HL-60 (cell line): Measurements from ENCODE around the gene USP38.

Experiments
- DNase-seq, 2 experiments: peaks; one replicate each; pipeline ENCODE4 v3.0.0-alpha.2; 2010 to 2020; ENCODE audit warnings: low read depth in 1 of 2, low spot score in 1 of 2
- H3K27ac ChIP-seq: fragments of 250-450 bp; sonication (Bioruptor Pico); replicated peaks from 2 replicates; pipeline ENCODE4 v1.5.1; 2020; ENCODE audit warnings: mild to moderate bottlenecking, moderate library complexity
- H3K27me3 ChIP-seq: fragments of 250-450 bp; sonication (Bioruptor Pico); 2 replicates; pipeline ENCODE4 v1.5.1; 2021; ENCODE audit warnings: mild to moderate bottlenecking, moderate library complexity; ENCODE audit not compliant: insufficient read depth, poor library complexity, severe bottlenecking
- H3K4me3 ChIP-seq: replicated peaks from 2 replicates; pipeline ENCODE4 v1.5.1; 2011; ENCODE audit warnings: mild to moderate bottlenecking, control low read depth, low read length; ENCODE audit not compliant: insufficient read depth
- GABPA ChIP-seq: IDR thresholded peaks from 2 replicates; pipeline ENCODE4 v1.6.1; 2012; ENCODE audit warnings: low read depth
- POLR2AphosphoS5 ChIP-seq: IDR thresholded peaks from 2 replicates; pipeline ENCODE4 v1.6.1; 2012; ENCODE audit warnings: low read depth
- SPI1 ChIP-seq: IDR thresholded peaks from 2 replicates; pipeline ENCODE4 v1.6.1; 2012; ENCODE audit warnings: low read depth, mild to moderate bottlenecking, borderline replicate concordance
- TF ChIP-seq, protein P1 (sequence below): IDR thresholded peaks from 2 replicates; pipeline ENCODE4 v1.6.1; 2012; ENCODE audit warnings: low read depth; ENCODE audit not compliant: insufficient replicate concordance
- TF ChIP-seq, protein P2 (sequence below): IDR thresholded peaks from one replicate; pipeline ENCODE4 v1.5.1; 2011; ENCODE audit warnings: low read length, control low read depth, inconsistent platforms; ENCODE audit not compliant: insufficient read depth

Gene USP38

DNA sequence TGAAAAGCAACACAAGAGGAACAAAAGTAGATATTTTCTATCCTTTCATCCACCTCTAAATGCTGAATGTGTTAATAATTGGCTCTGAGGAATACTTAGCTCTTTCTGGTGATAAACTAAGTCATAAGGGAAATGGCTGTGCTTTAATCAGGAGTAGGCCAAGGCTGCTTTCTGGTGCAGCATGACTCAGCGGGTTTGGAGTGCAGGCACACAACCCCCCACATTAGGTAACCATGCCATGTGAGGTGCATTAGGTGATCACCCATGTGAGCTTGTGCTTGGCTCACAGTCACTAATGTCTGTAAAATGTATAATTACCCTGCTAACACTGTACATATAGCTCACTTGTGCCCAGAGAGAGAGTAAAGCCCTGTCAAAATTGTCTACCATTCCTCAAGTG is 57.2 kb downstream of the USP38 start:
- H3K27ac ChIP-seq, result no peak overlapping the region
- no peak for DNase-seq
- H3K4me3 ChIP-seq, result no peak overlapping the region
- TF ChIP-seq, protein P1, sequence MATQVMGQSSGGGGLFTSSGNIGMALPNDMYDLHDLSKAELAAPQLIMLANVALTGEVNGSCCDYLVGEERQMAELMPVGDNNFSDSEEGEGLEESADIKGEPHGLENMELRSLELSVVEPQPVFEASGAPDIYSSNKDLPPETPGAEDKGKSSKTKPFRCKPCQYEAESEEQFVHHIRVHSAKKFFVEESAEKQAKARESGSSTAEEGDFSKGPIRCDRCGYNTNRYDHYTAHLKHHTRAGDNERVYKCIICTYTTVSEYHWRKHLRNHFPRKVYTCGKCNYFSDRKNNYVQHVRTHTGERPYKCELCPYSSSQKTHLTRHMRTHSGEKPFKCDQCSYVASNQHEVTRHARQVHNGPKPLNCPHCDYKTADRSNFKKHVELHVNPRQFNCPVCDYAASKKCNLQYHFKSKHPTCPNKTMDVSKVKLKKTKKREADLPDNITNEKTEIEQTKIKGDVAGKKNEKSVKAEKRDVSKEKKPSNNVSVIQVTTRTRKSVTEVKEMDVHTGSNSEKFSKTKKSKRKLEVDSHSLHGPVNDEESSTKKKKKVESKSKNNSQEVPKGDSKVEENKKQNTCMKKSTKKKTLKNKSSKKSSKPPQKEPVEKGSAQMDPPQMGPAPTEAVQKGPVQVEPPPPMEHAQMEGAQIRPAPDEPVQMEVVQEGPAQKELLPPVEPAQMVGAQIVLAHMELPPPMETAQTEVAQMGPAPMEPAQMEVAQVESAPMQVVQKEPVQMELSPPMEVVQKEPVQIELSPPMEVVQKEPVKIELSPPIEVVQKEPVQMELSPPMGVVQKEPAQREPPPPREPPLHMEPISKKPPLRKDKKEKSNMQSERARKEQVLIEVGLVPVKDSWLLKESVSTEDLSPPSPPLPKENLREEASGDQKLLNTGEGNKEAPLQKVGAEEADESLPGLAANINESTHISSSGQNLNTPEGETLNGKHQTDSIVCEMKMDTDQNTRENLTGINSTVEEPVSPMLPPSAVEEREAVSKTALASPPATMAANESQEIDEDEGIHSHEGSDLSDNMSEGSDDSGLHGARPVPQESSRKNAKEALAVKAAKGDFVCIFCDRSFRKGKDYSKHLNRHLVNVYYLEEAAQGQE, result no peak
- TF ChIP-seq SPI1, result no peak
- no peaks in the 10 kb centered on the region for H3K27me3 ChIP-seq

DNA sequence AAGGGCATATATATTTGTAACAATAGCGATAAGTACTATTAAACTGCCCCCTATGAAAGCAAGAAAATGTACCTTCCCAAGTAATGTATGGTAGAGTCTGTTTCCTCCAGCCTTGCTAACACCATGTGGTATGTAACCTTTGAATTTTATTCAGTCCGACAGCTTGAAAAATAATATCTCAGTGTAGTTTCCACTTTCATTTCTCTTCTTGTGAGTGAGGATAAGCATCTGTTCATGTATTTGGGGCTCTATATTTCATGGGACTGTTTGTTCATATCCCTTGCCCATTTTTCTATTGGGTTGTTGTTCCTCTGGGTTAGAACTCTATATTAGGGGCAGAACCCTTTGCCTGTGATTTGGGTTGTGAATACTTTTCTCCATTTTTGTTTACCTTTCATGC is 58.3 kb downstream of the USP38 start:
- no peak for DNase-seq
- Histone ChIP-seq H3K27ac (no peak overlapping the region), H3K27me3 (no peaks in the 10 kb centered on the region), H3K4me3 (no peak overlapping the region)
- TF ChIP-seq, protein P2, sequence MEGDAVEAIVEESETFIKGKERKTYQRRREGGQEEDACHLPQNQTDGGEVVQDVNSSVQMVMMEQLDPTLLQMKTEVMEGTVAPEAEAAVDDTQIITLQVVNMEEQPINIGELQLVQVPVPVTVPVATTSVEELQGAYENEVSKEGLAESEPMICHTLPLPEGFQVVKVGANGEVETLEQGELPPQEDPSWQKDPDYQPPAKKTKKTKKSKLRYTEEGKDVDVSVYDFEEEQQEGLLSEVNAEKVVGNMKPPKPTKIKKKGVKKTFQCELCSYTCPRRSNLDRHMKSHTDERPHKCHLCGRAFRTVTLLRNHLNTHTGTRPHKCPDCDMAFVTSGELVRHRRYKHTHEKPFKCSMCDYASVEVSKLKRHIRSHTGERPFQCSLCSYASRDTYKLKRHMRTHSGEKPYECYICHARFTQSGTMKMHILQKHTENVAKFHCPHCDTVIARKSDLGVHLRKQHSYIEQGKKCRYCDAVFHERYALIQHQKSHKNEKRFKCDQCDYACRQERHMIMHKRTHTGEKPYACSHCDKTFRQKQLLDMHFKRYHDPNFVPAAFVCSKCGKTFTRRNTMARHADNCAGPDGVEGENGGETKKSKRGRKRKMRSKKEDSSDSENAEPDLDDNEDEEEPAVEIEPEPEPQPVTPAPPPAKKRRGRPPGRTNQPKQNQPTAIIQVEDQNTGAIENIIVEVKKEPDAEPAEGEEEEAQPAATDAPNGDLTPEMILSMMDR, result no peak
- no peak for TF ChIP-seq POLR2AphosphoS5
- TF ChIP-seq, protein P1, result no peak
- no peak for TF ChIP-seq SPI1
- TF ChIP-seq GABPA, result no peak

DNA sequence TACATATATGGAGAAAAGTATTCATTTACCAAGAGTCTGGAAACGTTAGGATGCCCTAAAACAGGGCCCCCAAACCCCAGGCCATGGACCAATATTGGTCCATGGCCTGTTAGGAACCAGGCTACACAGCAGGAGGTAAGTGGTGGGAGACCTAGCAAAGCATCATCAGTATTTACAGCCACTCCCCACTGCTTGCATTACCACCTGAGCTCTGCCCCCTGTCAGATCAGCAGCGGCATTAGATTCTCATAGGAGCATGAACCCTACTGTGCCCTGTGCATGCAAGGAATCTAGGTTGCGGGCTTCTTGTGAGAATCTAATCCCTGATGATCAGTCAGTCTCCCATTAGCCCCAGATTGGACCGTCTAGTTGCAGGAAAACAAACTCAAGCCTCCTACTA is 62.3 kb downstream of the USP38 start:
- Histone ChIP-seq H3K4me3 (no peak overlapping the region), H3K27me3 (no peaks in the 10 kb centered on the region), H3K27ac (no peak overlapping the region)
- no peak for TF ChIP-seq POLR2AphosphoS5
- TF ChIP-seq, protein P2, result no peak
- no peak for TF ChIP-seq SPI1
- no peak for TF ChIP-seq GABPA
- TF ChIP-seq, protein P1, result no peak
- no peak for DNase-seq

DNA sequence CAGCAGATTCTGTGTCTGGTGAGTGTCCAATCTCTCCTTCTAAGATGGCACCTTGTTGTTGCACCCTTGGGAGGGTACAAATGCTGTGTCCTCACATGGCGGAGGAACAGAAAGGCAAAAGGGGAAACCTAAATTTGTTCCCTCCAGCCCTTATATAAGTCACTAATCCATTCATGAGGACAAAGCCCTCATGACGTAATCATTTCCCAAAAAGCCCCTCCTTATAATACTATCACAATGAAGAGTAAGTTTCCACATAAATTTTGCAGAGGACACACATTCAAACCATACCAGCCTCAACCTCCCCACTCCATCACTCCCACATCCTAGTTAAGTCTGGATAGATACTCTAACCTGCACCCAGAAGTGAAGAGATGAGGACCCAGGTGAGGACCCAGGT is 63.1 kb downstream of the USP38 start:
- no peak for DNase-seq
- no peak for TF ChIP-seq POLR2AphosphoS5
- TF ChIP-seq, protein P1, result no peak
- no peak for TF ChIP-seq SPI1
- no peak for TF ChIP-seq GABPA
- TF ChIP-seq, protein P2, result no peak
- Histone ChIP-seq H3K27me3 (no peaks in the 10 kb centered on the region), H3K27ac (no peak overlapping the region), H3K4me3 (no peak overlapping the region)
